Prostate gland (tissue), 2 donors: ENCODE results near the gene CENPT. TPM values are rescaled to one million over a fixed set of nuclear protein-coding genes. Genes with fewer than 3 reads are reported as not detected.
A peak's percentile ranks its signal among the peaks of the same experiment; 100 is the strongest.

Experiments used
- DNase-seq: peaks from one replicate; pipeline ENCODE4 v3.0.0-alpha.2; 2019; ENCODE audit warnings: low spot score
- H3K27ac ChIP-seq, 2 donors: fragments of 200-600 bp; sonication (generic); 2 replicates each; pipeline ENCODE4 v1.5.1; 2017 to 2019
- H3K27me3 ChIP-seq: fragments of 200-600 bp; sonication (generic); replicated peaks from 2 replicates; pipeline ENCODE4 v1.5.1; 2019; ENCODE audit not compliant: insufficient read depth
- H3K36me3 ChIP-seq, 2 donors: fragments of 200-600 bp; sonication (generic); 1 replicate in 1 of 2; 2 replicates in 1 of 2; pipeline versions ENCODE4 v1.5.1 to v1.8.1; 2017 to 2019
- H3K4me1 ChIP-seq: fragments of 200-600 bp; sonication (generic); replicated peaks from 2 replicates; pipeline ENCODE4 v1.5.1; 2019
- H3K4me3 ChIP-seq, 2 donors: fragments of 200-600 bp; sonication (generic); 2 replicates each; pipeline ENCODE4 v1.5.1; 2017 to 2019
- H3K9me3 ChIP-seq: fragments of 200-600 bp; sonication (generic); 2 replicates; pipeline ENCODE4 v1.5.1; 2017
- CTCF ChIP-seq, 4 experiments: fragments of 200-600 bp in 2 of 4; fragments of 450-650 bp in 2 of 4; sonication (generic) in 2 of 4; IDR thresholded peaks; 1 replicate in 3 of 4; 2 replicates in 1 of 4; pipeline ENCODE4 v1.5.1; 2016 to 2019; ENCODE audit warnings: antibody characterized with exemption in 4 of 4, mild to moderate bottlenecking in 2 of 4, moderate library complexity in 2 of 4
- POLR2A ChIP-seq: fragments of 450-650 bp; IDR thresholded peaks from one replicate; pipeline ENCODE4 v1.6.1; 2016; ENCODE audit warnings: antibody characterized with exemption, mild to moderate bottlenecking
- POLR2AphosphoS5 ChIP-seq: sonication (generic); formaldehyde crosslinking; IDR thresholded peaks from one replicate; pipeline ENCODE4 v1.6.1; 2017; ENCODE audit warnings: antibody characterized with exemption
- WGBS: methylation state at CpG from one replicate; pipeline ENCODE4 v1.1.5; 2018; 5-methylcytosine and 5-hydroxymethylcytosine counted together
- intact Hi-C: fragments of 100-400 bp; cut with DNase I; formaldehyde crosslinking; loops from one replicate; pipeline ENCODE4 v1.14.2; 2022
- total RNA-seq, 2 donors: library from RNA; depleted of rRNA; stranded (reverse); fragments of >200 nt; gene quantifications; one replicate each; pipeline ENCODE4 v1.1.0, GENCODE V29; 2016

The CENPT gene
- total RNA-seq, 2 donors from 2014 or later = 28.1 to 69.2 TPM

- Histone ChIP-seq H3K4me1 (peaks cover 13% of the 10 kb centered on the region), H3K9me3 (no peaks in the 10 kb centered on the region), H3K4me3 (peak overlapping the region; percentile 87 to 90), H3K27ac (peak overlapping the region; percentile 67 to 74), H3K36me3 (peaks cover 5 to 13% of the 10 kb centered on the region in 2 donors), H3K27me3 (no peaks in the 10 kb centered on the region)
- WGBS = 11% methylated on average over 23 of the region's 23 CpGs
- TF ChIP-seq POLR2AphosphoS5 (no peak), POLR2A (no peak), CTCF (IDR thresholded peaks at IDR 0.05) (no peak)
- DNase-seq = no peak
- intact Hi-C loops = no loop called here
Observed at GRCh38 chr16:67873435-67874370, 26.2 kb upstream of the CENPT start.

- Histone ChIP-seq H3K9me3 (no peaks in the 10 kb centered on the region), H3K4me3 (peak within 1 kb of the TSS; percentile 87 to 90), H3K4me1 (peaks cover 13% of the 10 kb centered on the region), H3K36me3 (peaks cover 5% of the 10 kb centered on the region in 2 donors), H3K27ac (peak within 1 kb of the TSS; percentile 67 to 74), H3K27me3 (no peaks in the 10 kb centered on the region)
- DNase-seq = peak; percentile 48
- WGBS = 3% methylated on average over 46 of the region's 72 CpGs
- intact Hi-C loops = no loop called here
- peak; percentile 19 for TF ChIP-seq POLR2A
- TF ChIP-seq CTCF (IDR thresholded peaks at IDR 0.05) = peak in 1 of 4 experiments; percentile 24
- TF ChIP-seq POLR2AphosphoS5 = peak; percentile 83
Observed at GRCh38 chr16:67872631-67873434, 25.3 kb upstream of the CENPT start, which contains the start of gene EDC4. Gene EDC4 (plus strand): TSS chr16:67873052. CDS start chr16:67873262, 210 bp downstream.

GRCh38 chr16:67872131-67872630, 24.7 kb upstream of the CENPT start:
- no peak for TF ChIP-seq POLR2A
- no peak for TF ChIP-seq POLR2AphosphoS5
- no peak for TF ChIP-seq CTCF (IDR thresholded peaks at IDR 0.05)
- Histone ChIP-seq H3K36me3 (peaks cover 1 to 3% of the 10 kb centered on the region in 2 donors), H3K9me3 (no peaks in the 10 kb centered on the region), H3K4me1 (peaks cover 13% of the 10 kb centered on the region), H3K27ac (peak overlapping the region; percentile 67 to 74), H3K4me3 (peak overlapping the region in 1 of 2 donors; percentile 90), H3K27me3 (no peaks in the 10 kb centered on the region)
- no peak for DNase-seq
- intact Hi-C loops = no loop called here
- 50% methylated on average over 2 of the region's 2 CpGs for WGBS

- H3K27me3 ChIP-seq = no peaks in the 10 kb centered on the region
- no peak overlapping the region for H3K27ac ChIP-seq
- 38% methylated on average over 3 of the region's 3 CpGs for WGBS
- H3K4me3 ChIP-seq = no peak overlapping the region
- peaks cover 0 to 6% of the 10 kb centered on the region in 2 donors for H3K36me3 ChIP-seq
- no peaks in the 10 kb centered on the region for H3K9me3 ChIP-seq
- no peak for DNase-seq
- H3K4me1 ChIP-seq = peaks cover 13% of the 10 kb centered on the region
- intact Hi-C loops = loop anchor here (2.0 kb wide), 1 partner anchor 24 kb away; the partner anchor contains the start of genes CENPT and NUTF2
- TF ChIP-seq CTCF (IDR thresholded peaks at IDR 0.05) = no peak
- TF ChIP-seq POLR2A = no peak
- TF ChIP-seq POLR2AphosphoS5 = no peak
Observed at GRCh38 chr16:67871256-67871655, 23.8 kb upstream of the CENPT start.
